Panc1 (cell line): ENCODE measurements around the gene TXK. TPM values are rescaled to one million over a fixed set of nuclear protein-coding genes. Genes with fewer than 3 reads are reported as not detected.

Experiments
- ATAC-seq: fragments of 200-7000 bp; cut with Tn5 transposase; 2 replicates; pipeline ENCODE4 v1.9.1; 2020; ENCODE audit warnings: mild to moderate bottlenecking, moderate library complexity
- BruUV-seq: library from RNA; stranded (reverse); fragments of 400-500 nt; replicated peaks from 2 replicates; lab custom pipeline; 2021; lab: Mats Ljungman, UMichigan
- CTCF ChIA-PET: fragments of 300-600 bp; sonication (Branson Sonifier 250); formaldehyde crosslinking; loops from one replicate; lab custom pipeline; 2022; ENCODE audit warnings: antibody characterized with exemption; lab: Charles Lee
- POLR2A ChIA-PET: fragments of 300-600 bp; sonication (Branson Sonifier 250); formaldehyde crosslinking; loops from one replicate; lab custom pipeline; 2022; ENCODE audit warnings: antibody characterized with exemption; lab: Charles Lee
- DNase-seq: peaks from one replicate; pipeline ENCODE4 v3.0.0-alpha.2; 2010; ENCODE audit warnings: low read depth, low spot score
- H3K27ac ChIP-seq: 2 replicates; pipeline ENCODE4 v1.5.1; 2011; ENCODE audit warnings: mild to moderate bottlenecking, low read length, inconsistent platforms
- H3K27me3 ChIP-seq: fragments of 200-500 bp; sonication (Bioruptor generic); 2 replicates; pipeline ENCODE4 v1.6.0; 2014; ENCODE audit warnings: low read length, inconsistent platforms; ENCODE audit not compliant: control insufficient read depth, insufficient read depth
- H3K36me3 ChIP-seq: fragments of 200-500 bp; sonication (Bioruptor generic); 2 replicates; pipeline ENCODE4 v1.5.1; 2014; ENCODE audit warnings: inconsistent platforms, mild to moderate bottlenecking, low read length, moderate library complexity; ENCODE audit not compliant: control insufficient read depth, insufficient read depth
- H3K4me1 ChIP-seq: 2 replicates; pipeline ENCODE4 v1.5.1; 2011; ENCODE audit warnings: inconsistent platforms, mild to moderate bottlenecking, low read length, moderate library complexity; ENCODE audit not compliant: control insufficient read depth, insufficient read depth
- H3K4me3 ChIP-seq, 2 experiments: 2 replicates each; pipeline ENCODE4 v1.5.1; 2011 to 2012; ENCODE audit warnings: low read depth in 2 of 2, low read length in 2 of 2, mild to moderate bottlenecking in 2 of 2, inconsistent platforms in 1 of 2, moderate library complexity in 1 of 2
- H3K9me3 ChIP-seq: fragments of 200-500 bp; sonication (Bioruptor generic); 2 replicates; pipeline ENCODE4 v1.5.1; 2014; ENCODE audit warnings: low read depth, mild to moderate bottlenecking, inconsistent platforms, low read length, moderate library complexity; ENCODE audit not compliant: control insufficient read depth, insufficient read depth
- POLR2AphosphoS5 ChIP-seq: IDR thresholded peaks from 2 replicates; pipeline ENCODE4 v1.6.1; 2012; ENCODE audit warnings: mild to moderate bottlenecking, low read depth, low read length, moderate library complexity
- REST ChIP-seq, 2 experiments: IDR thresholded peaks; 2 replicates each; pipeline ENCODE4 v1.6.1; 2011 to 2012; ENCODE audit warnings: low read depth in 2 of 2, control low read depth in 1 of 2, low read length in 1 of 2, mild to moderate bottlenecking in 1 of 2, moderate library complexity in 1 of 2; ENCODE audit not compliant: insufficient read depth in 1 of 2
- SIN3A ChIP-seq: IDR thresholded peaks from 2 replicates; pipeline ENCODE4 v1.6.1; 2012; ENCODE audit warnings: low read depth, mild to moderate bottlenecking, low read length, moderate library complexity, borderline replicate concordance; ENCODE audit not compliant: insufficient read depth
- TCF7L2 ChIP-seq: IDR thresholded peaks from 2 replicates; pipeline ENCODE4 v1.6.1; 2011; ENCODE audit warnings: mild to moderate bottlenecking, low read depth, low read length, inconsistent platforms
- in situ Hi-C: cut with HindIII; loops from 2 replicates; pipeline ENCODE4 v1.10.0; 2016; ENCODE audit warnings: low sequenced_read_pairs, low pct_unique_long_range_greater_than_20kb
- intact Hi-C: fragments of 100-400 bp; cut with micrococcal nuclease; formaldehyde crosslinking; loops from one replicate; pipeline ENCODE4 v1.10.0; 2022; ENCODE audit not compliant: unreplicated experiment
- total RNA-seq: library from RNA; stranded (reverse); gene quantifications from one replicate; pipeline ENCODE4 v1.2.1, GENCODE V29; 2021; ENCODE audit not compliant: unreplicated experiment
- TF ChIP-seq, protein P1 (sequence below): fragments of 450-650 bp; IDR thresholded peaks from 2 replicates; pipeline ENCODE4 v1.5.1; 2017; ENCODE audit warnings: mild to moderate bottlenecking

TXK gene
- total RNA-seq, 1 experiment from 2014 or later, result 0.26 TPM

DNA sequence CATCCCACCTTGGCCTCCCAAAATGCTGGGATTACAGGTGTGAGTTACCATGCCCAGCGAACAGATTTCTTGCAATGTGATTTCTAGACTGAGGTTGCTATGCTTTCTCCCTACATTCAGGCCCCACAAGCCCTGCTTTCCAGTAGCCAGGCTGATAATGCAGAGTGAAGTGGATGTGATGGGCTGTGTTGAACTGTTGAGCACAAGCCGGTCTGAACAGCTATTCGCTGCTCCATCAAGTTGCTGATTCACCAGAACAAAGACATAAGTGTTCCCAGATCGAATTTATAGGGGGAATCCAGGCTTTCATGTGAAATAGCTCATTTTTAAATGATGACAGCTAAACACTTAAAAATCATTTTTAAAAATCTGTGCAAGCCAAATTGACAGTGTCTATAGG lies 109.5 kb downstream of the TXK start:
- Histone ChIP-seq H3K9me3 (no peaks in the 10 kb centered on the region), H3K27ac (no peak overlapping the region), H3K27me3 (no peaks in the 10 kb centered on the region), H3K4me1 (no peaks in the 10 kb centered on the region), H3K36me3 (no peaks in the 10 kb centered on the region), H3K4me3 (no peak overlapping the region)
- intact Hi-C loops (no loop called here), in situ Hi-C loops (no loop called here)
- ChIA-PET POLR2A (no interaction called here), CTCF (no interaction called here)
- DNase-seq (no peak), ATAC-seq (no peak)
- no peak for TF ChIP-seq REST (IDR thresholded peaks at IDR 0.05; ENCODE audit: insufficient read depth in 1 of 2, low read depth in 2 of 2, low read length in 1 of 2)
- TF ChIP-seq, protein P1, sequence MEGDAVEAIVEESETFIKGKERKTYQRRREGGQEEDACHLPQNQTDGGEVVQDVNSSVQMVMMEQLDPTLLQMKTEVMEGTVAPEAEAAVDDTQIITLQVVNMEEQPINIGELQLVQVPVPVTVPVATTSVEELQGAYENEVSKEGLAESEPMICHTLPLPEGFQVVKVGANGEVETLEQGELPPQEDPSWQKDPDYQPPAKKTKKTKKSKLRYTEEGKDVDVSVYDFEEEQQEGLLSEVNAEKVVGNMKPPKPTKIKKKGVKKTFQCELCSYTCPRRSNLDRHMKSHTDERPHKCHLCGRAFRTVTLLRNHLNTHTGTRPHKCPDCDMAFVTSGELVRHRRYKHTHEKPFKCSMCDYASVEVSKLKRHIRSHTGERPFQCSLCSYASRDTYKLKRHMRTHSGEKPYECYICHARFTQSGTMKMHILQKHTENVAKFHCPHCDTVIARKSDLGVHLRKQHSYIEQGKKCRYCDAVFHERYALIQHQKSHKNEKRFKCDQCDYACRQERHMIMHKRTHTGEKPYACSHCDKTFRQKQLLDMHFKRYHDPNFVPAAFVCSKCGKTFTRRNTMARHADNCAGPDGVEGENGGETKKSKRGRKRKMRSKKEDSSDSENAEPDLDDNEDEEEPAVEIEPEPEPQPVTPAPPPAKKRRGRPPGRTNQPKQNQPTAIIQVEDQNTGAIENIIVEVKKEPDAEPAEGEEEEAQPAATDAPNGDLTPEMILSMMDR, result no peak
- TF ChIP-seq TCF7L2, result no peak
- TF ChIP-seq SIN3A, result no peak
- no peak for TF ChIP-seq POLR2AphosphoS5
- no TSS peak for BruUV-seq

DNA sequence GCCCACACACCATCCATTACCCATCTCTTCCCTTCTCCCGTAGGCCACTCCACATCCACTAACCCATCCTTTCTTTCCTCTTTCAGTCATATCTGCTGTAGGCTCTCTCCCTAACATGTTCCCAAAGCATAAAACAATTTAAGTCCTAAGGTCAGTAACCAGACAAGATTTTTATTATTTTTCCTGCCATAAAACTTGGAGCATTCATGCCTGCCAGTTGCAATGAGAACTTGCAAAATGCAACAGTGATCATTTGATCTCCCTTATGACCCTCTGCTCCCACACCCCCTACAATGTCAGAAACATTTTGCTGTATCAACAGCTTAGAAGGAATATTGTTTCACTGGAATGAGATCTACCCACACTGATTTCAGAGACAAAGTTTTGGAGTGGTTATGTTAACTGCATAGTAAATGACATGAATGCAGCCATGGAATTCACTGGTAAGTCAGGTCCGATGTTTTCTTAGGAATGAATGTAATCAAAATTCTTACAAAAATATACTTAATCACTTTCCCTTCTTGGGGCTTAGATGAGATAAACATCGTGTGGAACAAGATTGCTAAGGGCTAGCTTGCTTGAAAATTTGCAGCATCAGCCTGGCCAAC lies 111.8 kb downstream of the TXK start:
- TF ChIP-seq REST (IDR thresholded peaks at IDR 0.05; ENCODE audit: insufficient read depth in 1 of 2, low read depth in 2 of 2, low read length in 1 of 2) (no peak), TCF7L2 (no peak), SIN3A (no peak), POLR2AphosphoS5 (no peak)
- TF ChIP-seq, protein P1, result no peak
- no peak overlapping the region for H3K4me3 ChIP-seq
- ChIA-PET CTCF (no interaction called here), POLR2A (no interaction called here)
- no peaks in the 10 kb centered on the region for H3K36me3 ChIP-seq
- DNase-seq, result no peak
- H3K27me3 ChIP-seq, result no peaks in the 10 kb centered on the region
- intact Hi-C loops, result no loop called here
- H3K4me1 ChIP-seq, result no peaks in the 10 kb centered on the region
- no peak overlapping the region for H3K27ac ChIP-seq
- no peaks in the 10 kb centered on the region for H3K9me3 ChIP-seq
- BruUV-seq, result no TSS peak
- ATAC-seq, result no peak
- in situ Hi-C loops, result no loop called here
